Naive thymus-derived CD8-positive, alpha-beta T cell (primary cell): ENCODE measurements around the gene TMEM184A. TPM values are rescaled to one million over a fixed set of nuclear protein-coding genes. Genes with fewer than 3 reads are reported as not detected.
A peak's percentile ranks its signal among the peaks of the same experiment; 100 is the strongest.

Experiments
- ATAC-seq, 2 donors: fragments of 150-1000 bp; cut with Tn5 transposase in 1 of 2; sonication (Bioruptor Pico), chemical (Tn5 transposase) in 1 of 2; 1 replicate in 1 of 2; 2 replicates in 1 of 2; pipeline ENCODE4 v1.10.0; 2021; ENCODE audit warnings: mild to moderate bottlenecking in 2 of 2, moderate library complexity in 2 of 2
- POLR2A ChIA-PET: fragments of 350-600 bp; sonication (Branson Sonifier 250); formaldehyde crosslinking; loops from one replicate; lab custom pipeline; 2021; ENCODE audit warnings: antibody characterized with exemption; lab: Charles Lee
- DNase-seq, 10 donors: peaks; one replicate each; pipeline versions ENCODE4 v3.0.0 to v3.0.0-alpha.2; 2020 to 2022
- H3K27ac Mint-ChIP-seq, 10 donors: one replicate each; pipeline ENCODE4 v1.8.0; 2020 to 2022; ENCODE audit warnings: mild to moderate bottlenecking in 10 of 10, mixed read lengths in 10 of 10, moderate library complexity in 4 of 10, inconsistent platforms in 1 of 10
- H3K27me3 Mint-ChIP-seq, 5 donors: one replicate each; pipeline ENCODE4 v1.8.0; 2021 to 2022; ENCODE audit warnings: mixed read lengths in 5 of 5
- H3K36me3 Mint-ChIP-seq, 3 donors: one replicate each; pipeline ENCODE4 v1.8.0; 2020 to 2022; ENCODE audit warnings: mixed read lengths in 3 of 3, mild to moderate bottlenecking in 2 of 3, inconsistent platforms in 1 of 3
- H3K4me1 Mint-ChIP-seq, 4 donors: one replicate each; pipeline ENCODE4 v1.8.0; 2021 to 2022; ENCODE audit warnings: mixed read lengths in 4 of 4
- H3K4me3 Mint-ChIP-seq, 10 donors: one replicate each; pipeline ENCODE4 v1.8.0; 2020 to 2022; ENCODE audit warnings: mild to moderate bottlenecking in 10 of 10, mixed read lengths in 10 of 10, moderate library complexity in 6 of 10, inconsistent platforms in 1 of 10
- H3K9me3 Mint-ChIP-seq, 9 donors: one replicate each; pipeline ENCODE4 v1.8.0; 2020 to 2022; ENCODE audit warnings: mixed read lengths in 9 of 9, mild to moderate bottlenecking in 3 of 9, inconsistent platforms in 1 of 9, moderate library complexity in 1 of 9
- polyA plus RNA-seq, 3 donors: library from polyadenylated mRNA; unstranded; fragments of 300-500 nt; fragmentation: Illumina TruSeq; gene quantifications; one replicate each; pipeline ENCODE4 v1.2.3, GENCODE V29; 2021
- total RNA-seq, 8 experiments: library from RNA in 2 of 8; stranded (reverse) in 2 of 8; gene quantifications; one replicate each; pipeline ENCODE4 v1.2.3 and lab custom pipeline; 2021 to 2026

TMEM184A gene
- total and polyA plus RNA-seq, 5 experiments from 2014 or later, result 0.04 TPM; not detected in 4

DNA sequence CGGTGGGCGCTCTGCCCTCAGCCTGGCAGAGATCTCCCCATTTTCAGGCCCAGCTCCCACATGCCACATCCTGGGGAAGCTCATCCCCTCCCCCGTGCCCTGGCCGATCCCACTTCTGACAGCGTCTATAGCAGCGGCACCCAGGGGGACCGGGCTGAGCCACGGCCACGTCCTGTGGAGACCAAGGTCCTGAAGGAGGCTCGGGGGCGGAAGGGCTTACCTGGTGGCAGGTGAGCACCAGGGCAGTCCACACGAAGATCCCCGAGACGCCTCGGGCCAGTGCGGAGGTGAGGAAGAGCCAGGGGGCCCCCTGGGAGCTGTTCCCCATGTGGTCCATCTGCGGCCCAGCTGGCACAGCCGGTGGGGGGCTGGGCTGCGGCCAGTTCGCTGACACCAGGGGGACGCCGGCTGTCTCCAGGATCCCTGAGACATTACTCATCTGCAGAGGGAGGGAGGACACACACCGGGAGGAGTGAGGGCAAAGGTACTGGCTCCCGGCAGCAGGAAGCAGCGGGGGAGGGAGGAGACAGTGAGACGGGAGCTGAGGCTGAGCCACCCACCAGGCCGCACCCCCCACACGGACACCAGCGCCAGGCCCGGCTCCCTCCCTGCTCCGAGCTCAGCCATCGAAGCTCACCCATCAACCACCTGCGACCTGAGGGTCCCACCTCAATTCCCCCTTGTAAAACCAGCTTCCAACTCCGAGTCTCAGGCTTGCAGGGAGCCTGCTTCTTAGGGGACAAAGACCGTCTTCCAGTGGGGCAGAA lies 776 bp downstream of the TMEM184A start:
- no peak overlapping the region for H3K27ac Mint-ChIP-seq
- H3K36me3 Mint-ChIP-seq, result no peaks in the 10 kb centered on the region
- no peak for DNase-seq
- POLR2A ChIA-PET, result interaction anchor here (0.6 to 2.6 kb wide), 2 partner anchors 22 to 225 kb away, joined by 4 to 13 read pairs; no protein-coding TSS in a partner anchor
- no peak overlapping the region for H3K4me3 Mint-ChIP-seq
- H3K4me1 Mint-ChIP-seq, result peaks cover 0 to 9% (median 4%) of the 10 kb centered on the region in 4 donors
- no peaks in the 10 kb centered on the region for H3K27me3 Mint-ChIP-seq
- no peaks in the 10 kb centered on the region for H3K9me3 Mint-ChIP-seq
- ATAC-seq, result no peak

GRCh38 chr7:1554333-1555045 lies 1.5 kb downstream of the TMEM184A start:
- peaks cover 0 to 9% (median 4%) of the 10 kb centered on the region in 4 donors for H3K4me1 Mint-ChIP-seq
- no peaks in the 10 kb centered on the region for H3K27me3 Mint-ChIP-seq
- ATAC-seq, result no peak
- DNase-seq, result no peak
- no peaks in the 10 kb centered on the region for H3K9me3 Mint-ChIP-seq
- no peak overlapping the region for H3K4me3 Mint-ChIP-seq
- no peaks in the 10 kb centered on the region for H3K36me3 Mint-ChIP-seq
- peak overlapping the region in 1 of 10 donors; percentile 67 for H3K27ac Mint-ChIP-seq
- POLR2A ChIA-PET, result interaction anchor here (2.6 kb wide), 1 partner anchor 22 kb away, joined by 13 read pairs; no protein-coding TSS in a partner anchor

GRCh38 chr7:1553512-1554210 lies 2.3 kb downstream of the TMEM184A start:
- DNase-seq (no peak), ATAC-seq (no peak)
- H3K27ac Mint-ChIP-seq, result no peak overlapping the region
- H3K36me3 Mint-ChIP-seq, result no peaks in the 10 kb centered on the region
- peaks cover 0 to 10% (median 6%) of the 10 kb centered on the region in 4 donors for H3K4me1 Mint-ChIP-seq
- POLR2A ChIA-PET, result no interaction called here
- no peak overlapping the region for H3K4me3 Mint-ChIP-seq
- no peaks in the 10 kb centered on the region for H3K27me3 Mint-ChIP-seq
- no peaks in the 10 kb centered on the region for H3K9me3 Mint-ChIP-seq

- no peaks in the 10 kb centered on the region for H3K36me3 Mint-ChIP-seq
- POLR2A ChIA-PET, result no interaction called here
Observed at GRCh38 chr7:1552200-1552599, 3.8 kb downstream of the TMEM184A start.

DNA sequence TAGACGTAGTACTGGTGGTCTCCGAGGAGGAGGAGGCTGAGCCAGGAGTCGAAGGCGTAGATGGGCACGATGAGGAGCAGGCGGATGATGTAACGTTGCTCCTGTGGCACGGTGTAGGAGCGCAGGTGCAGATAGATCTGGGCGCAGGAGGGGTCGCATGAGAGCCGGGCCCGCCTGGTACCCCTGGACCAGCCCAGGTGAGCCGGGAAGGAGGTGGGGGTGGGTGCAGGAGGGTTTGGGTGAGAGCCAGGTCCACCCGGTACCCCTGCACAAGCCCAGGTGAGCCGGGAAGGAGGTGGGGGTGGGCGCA lies 5.2 kb downstream of the TMEM184A start:
- Mint-ChIP-seq H3K27me3 (no peaks in the 10 kb centered on the region), H3K4me3 (no peak overlapping the region), H3K4me1 (peaks cover 2 to 9% (median 5%) of the 10 kb centered on the region in 4 donors), H3K36me3 (no peaks in the 10 kb centered on the region), H3K9me3 (no peaks in the 10 kb centered on the region), H3K27ac (no peak overlapping the region)
- POLR2A ChIA-PET, result no interaction called here
- ATAC-seq (no peak), DNase-seq (no peak)

More at GRCh38 chr7:1552200-1552599, 3.8 kb downstream of the TMEM184A start:
- Mint-ChIP-seq H3K27ac (peak overlapping the region in 1 of 10 donors; percentile 12), H3K4me1 (peaks cover 2 to 17% (median 9%) of the 10 kb centered on the region in 4 donors), H3K4me3 (no peak overlapping the region), H3K9me3 (no peaks in the 10 kb centered on the region), H3K27me3 (no peaks in the 10 kb centered on the region)
- ATAC-seq (no peak), DNase-seq (no peak)

DNA sequence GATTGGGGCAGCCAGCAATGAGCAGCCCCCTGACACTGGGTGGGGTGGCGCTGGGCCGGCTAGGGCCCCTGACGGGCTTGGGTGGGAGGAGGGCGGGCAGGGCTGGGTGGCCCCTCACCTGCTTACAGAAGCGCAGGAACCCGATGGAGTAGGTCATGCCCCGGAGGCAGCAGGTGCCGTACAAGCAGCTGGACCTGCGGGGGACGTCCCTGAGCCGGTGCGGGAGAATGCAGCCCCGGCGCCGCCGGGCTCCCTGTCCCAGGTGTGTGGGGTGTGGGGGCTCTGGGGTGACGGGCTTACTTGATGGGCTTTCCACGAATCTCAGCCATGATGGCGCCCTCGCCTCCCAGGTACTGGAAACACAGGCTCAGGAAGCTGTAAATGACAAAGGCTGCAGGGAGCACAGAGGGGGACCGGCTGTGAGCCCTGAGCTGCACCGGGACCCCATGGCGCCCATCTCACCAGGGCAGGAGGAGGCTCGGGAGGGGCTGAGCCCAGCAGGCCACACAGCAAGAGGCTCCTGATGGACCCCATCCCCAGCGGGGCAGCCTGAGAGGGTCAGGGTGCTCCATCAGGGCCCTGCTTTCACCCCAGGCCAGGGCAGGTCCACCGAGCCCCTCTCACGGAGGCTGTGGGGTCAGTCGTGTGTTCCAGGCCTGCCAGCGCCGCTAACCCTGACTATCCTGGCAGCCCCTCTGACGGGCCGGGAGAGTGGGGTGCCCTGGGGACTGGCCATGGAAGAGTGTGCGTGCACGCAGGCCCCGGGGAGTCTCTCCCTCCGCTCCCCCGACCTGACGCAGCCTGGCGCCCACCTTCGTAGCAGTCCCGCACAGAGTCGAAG lies 5.8 kb downstream of the TMEM184A start:
- ATAC-seq (no peak), DNase-seq (no peak)
- Mint-ChIP-seq H3K27ac (no peak overlapping the region), H3K27me3 (no peaks in the 10 kb centered on the region), H3K36me3 (no peaks in the 10 kb centered on the region), H3K4me3 (no peak overlapping the region), H3K4me1 (peaks cover 2 to 8% (median 5%) of the 10 kb centered on the region in 4 donors), H3K9me3 (no peaks in the 10 kb centered on the region)
- POLR2A ChIA-PET, result no interaction called here

DNA sequence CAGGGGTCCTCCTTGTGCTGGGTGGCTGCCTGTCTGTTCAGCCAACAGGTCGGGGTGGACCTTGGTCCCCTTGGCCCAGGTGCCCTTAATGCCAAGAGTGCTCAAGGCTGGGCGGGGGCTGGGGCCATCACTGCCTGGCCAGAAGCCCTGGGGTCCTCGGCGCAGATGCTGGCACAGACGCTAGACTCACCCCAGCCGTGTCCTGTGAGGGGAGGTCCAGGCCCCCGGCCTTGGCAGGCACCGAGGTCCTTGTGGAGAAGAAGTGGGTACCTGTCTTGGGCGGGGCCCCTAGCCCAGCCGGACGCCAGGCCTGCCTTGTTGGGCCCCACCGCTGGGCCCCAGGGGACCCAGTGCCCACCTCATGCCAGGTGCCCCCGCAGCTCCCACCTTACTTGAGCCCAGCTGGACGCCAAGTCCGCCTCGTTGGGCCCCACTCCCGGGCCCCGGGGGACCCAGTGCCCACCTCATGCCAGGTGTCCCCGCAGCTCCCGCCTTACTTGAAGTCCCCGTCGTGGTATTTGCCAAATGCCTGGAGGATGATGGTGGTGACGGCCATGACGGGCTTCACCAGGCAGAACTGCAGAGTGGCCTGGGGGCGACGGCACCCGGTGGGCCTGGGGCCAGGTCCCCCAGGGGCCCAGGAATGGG lies 6.5 kb downstream of the TMEM184A start:
- Mint-ChIP-seq H3K27ac (no peak overlapping the region), H3K9me3 (no peaks in the 10 kb centered on the region), H3K36me3 (no peaks in the 10 kb centered on the region), H3K4me3 (no peak overlapping the region), H3K4me1 (peaks cover 2 to 8% (median 5%) of the 10 kb centered on the region in 4 donors), H3K27me3 (no peaks in the 10 kb centered on the region)
- ATAC-seq (no peak), DNase-seq (no peak)
- POLR2A ChIA-PET, result interaction anchor here (1.4 kb wide), 1 partner anchor 15 kb away, joined by 4 read pairs; no protein-coding TSS in a partner anchor

- no peak for ATAC-seq
- Mint-ChIP-seq H3K4me3 (no peak overlapping the region), H3K4me1 (peaks cover 2 to 8% (median 5%) of the 10 kb centered on the region in 4 donors), H3K27me3 (no peaks in the 10 kb centered on the region), H3K36me3 (no peaks in the 10 kb centered on the region), H3K27ac (peak overlapping the region in 1 of 10 donors; percentile 57), H3K9me3 (no peaks in the 10 kb centered on the region)
- no peak for DNase-seq
- POLR2A ChIA-PET, result interaction anchor here (1.4 kb wide), 1 partner anchor 15 kb away, joined by 4 read pairs; no protein-coding TSS in a partner anchor
Observed at GRCh38 chr7:1548944-1549343, 7.1 kb downstream of the TMEM184A start.

DNA sequence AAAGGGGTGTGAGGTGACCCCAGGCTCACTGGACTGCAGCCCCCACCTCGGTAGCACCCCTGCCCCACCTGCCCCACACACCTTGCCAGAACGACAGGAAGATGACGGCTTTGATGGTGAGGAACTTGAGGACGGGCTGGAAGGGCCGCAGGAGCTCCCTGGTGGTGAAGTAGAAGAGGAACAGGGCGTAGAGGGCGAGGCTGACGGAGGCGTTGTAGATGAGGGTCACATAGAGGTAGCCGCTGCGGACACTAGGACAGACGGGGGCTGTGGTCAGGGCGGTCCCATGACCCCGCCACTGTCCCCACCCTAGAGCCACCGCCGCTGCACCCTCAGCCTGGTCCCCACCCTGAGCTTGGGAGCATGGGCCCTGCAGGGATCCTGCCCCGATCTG lies 7.6 kb downstream of the TMEM184A start:
- DNase-seq (no peak), ATAC-seq (peak; percentile 14 to 24)
- Mint-ChIP-seq H3K9me3 (no peaks in the 10 kb centered on the region), H3K27me3 (no peaks in the 10 kb centered on the region), H3K27ac (peak overlapping the region in 3 of 10 donors; percentile 7 to 85 (median 80)), H3K4me1 (peaks cover 2 to 8% (median 5%) of the 10 kb centered on the region in 4 donors), H3K36me3 (no peaks in the 10 kb centered on the region), H3K4me3 (peak overlapping the region in 1 of 10 donors; percentile 24)
- POLR2A ChIA-PET, result interaction anchor here (1.1 to 1.4 kb wide), 2 partner anchors 14 to 36 kb away, joined by 4 to 6 read pairs; no protein-coding TSS in a partner anchor

GRCh38 chr7:1547777-1548437 lies 8.1 kb downstream of the TMEM184A start:
- H3K27ac Mint-ChIP-seq, result peak overlapping the region in 2 of 10 donors; percentile 7 to 85
- peak overlapping the region in 1 of 10 donors; percentile 24 for H3K4me3 Mint-ChIP-seq
- H3K27me3 Mint-ChIP-seq, result no peaks in the 10 kb centered on the region
- H3K9me3 Mint-ChIP-seq, result no peaks in the 10 kb centered on the region
- no peak for DNase-seq
- peaks cover 2 to 8% (median 5%) of the 10 kb centered on the region in 4 donors for H3K4me1 Mint-ChIP-seq
- POLR2A ChIA-PET, result interaction anchor here (1.1 kb wide), 1 partner anchor 35 kb away, joined by 6 read pairs; no protein-coding TSS in a partner anchor
- peak in 1 of 2 donors; percentile 16 for ATAC-seq
- H3K36me3 Mint-ChIP-seq, result peaks cover 0 to under 1% (median 0%) of the 10 kb centered on the region in 3 donors
